GM18507 (cell line): ENCODE results near the gene RNF167.

Experiments
- DNase-seq: peaks from one replicate; pipeline ENCODE4 v3.0.0; 2011; ENCODE audit warnings: low read depth; ENCODE audit not compliant: insufficient read length; ENCODE audit errors: extremely low spot score
- FAIRE-seq: peaks from 2 replicates; lab custom pipeline; 2011; peaks lifted over from hg19 to GRCh38; lab: Jason Lieb, UNC

The RNF167 gene

DNA sequence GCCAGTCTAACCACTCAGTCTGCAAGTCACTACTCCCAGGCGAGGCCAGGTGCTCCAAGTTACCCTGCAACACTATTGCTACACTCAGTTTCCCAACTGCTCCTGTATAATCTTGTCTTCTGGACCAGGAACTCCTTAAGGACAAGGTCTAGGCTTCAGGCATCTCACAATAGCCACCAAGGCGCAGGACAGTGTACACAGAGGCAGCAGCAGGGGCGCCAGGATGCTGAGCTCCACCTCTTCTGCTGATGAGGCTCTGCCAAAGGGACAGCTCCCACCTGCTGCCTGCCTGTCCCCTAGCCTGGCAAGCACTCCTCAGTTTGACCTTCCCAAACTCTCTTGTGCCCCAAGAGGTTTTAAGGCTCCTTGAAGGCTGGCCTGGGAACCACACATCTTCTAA, 3.6 kb upstream of the RNF167 start:
- FAIRE-seq (no peak), DNase-seq (no peak)

DNA sequence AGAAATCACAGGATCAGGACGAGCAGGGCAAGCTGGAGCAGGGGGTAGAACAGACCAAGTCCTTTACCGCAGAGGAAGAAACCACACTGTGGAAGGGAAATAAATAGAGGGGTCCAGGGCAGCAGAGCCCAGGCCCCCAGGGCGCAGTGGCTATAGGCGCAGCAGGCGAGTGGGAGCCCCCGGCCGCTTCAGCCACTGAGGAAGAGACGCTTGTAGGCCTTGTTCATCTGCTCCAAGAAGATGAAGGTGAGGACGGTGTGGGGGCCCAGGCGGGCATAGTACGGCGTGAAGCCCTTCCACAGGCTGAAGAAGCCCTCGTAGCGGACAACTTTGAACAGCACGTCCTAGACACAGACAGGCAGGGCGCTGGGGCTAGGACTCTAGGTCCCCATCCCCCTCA, 2.5 kb upstream of the RNF167 start:
- DNase-seq: no peak
- FAIRE-seq: no peak

DNA sequence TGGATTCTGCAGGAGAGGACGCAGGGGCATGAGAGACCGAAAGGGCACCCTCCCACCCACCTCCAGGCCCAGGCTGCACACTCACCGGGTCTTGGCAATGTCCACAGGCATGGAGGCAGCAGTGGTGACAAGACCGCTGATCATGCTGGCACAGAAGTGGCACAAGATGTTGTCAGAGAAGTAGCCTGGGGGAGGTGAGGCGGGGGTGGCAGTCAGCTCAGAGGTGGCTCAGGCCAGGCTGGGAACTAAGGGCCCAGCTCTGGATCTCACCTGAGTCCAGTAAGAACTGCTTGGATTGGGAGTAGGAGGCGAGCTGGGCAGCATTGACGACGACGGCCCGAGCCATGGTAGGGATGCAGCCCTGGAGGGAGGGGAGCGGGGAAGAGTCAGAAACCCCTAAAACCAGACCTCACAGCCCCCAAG, 2.0 kb upstream of the RNF167 start:
- FAIRE-seq (no peak), DNase-seq (no peak)

DNA sequence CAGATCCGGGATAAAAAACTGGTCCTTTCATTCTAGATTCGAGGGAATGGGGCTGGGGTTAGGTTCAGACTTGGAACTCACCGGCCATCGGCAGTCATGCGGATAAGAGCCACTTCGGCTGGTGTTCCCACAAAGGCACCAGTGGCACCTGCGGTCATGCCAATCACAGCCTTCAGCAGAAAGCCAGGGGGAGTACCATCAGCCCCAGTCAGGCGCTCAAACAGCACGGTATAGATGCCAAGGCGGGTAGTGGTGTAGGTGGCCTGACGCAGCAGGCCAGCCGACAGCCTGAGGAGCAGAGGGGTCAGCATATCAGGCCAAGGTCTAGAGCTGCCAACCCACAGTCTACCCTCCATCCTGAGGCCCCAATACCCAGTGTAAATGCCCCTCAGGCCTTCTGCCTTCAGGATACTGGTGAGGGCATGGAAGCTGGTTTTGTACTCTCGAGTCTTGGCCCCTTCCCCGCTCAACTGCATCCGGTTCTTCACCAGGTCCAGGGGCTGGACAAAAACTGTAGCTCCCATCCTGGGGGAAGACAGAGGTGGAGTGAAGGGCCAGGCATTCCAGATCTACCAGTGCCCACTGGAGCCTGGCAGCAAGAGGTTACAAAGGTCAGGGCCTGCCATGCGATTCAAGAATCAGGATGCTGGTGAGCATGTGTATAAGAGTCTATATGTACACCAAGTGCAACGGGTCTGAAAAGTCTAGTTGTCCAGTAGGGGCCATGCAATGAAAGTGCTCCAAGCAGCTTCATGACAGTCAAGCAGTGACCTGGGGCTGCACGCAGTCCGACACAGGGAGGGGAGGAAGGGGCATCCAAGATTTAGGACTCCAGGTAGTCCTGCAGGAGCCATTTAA, 1.2 kb upstream of the RNF167 start:
- FAIRE-seq: peak; percentile 42
- DNase-seq: no peak

DNA sequence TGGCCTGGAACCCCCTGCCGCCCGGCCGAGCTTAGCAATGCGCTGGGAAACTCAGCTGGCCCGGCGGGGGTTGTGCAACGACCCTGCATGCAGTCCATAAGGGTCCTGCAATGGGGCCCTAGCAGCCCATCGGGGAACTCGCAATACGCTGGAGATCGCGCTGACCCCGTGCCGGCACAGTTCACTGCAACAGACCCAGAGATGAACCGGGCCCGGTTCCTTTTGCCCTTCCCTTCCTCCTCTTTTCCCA, 597 bp upstream of the RNF167 start:
- FAIRE-seq: no peak
- DNase-seq: no peak

DNA sequence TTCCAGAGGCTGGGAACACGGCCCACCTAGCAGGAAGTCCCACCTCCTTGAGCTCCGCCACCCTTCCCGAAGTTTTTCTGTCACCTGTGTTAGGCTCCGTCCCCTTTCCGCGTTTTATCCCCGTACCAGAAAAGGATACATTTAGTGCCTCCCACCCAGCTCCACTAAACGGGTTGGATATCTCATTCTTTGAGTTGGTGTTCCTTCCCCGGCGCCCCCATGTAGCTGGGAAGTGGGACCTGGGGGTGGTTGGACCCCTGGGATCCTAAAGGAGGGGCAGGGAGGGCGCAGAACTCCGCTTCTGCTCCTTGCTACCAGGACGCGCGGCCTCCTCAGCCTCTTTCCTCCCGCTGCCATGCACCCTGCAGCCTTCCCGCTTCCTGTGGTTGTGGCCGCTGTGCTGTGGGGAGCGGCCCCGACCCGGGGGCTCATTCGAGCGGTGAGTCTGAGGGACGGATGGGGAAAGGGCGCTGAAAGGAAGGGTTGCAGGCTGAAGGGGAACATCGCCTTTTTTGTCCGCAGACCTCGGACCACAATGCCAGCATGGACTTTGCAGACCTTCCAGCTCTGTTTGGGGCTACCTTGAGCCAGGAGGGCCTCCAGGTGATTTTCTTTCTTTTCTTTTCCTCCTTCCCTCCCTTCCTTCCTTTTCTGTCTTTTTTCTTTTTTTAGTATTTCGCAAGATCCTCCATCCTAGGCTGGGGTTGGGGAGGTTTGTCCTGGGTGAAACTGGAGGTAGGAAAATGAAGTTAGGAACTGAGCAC, 669 bp downstream of the RNF167 start:
- DNase-seq: no peak
- no peak for FAIRE-seq

DNA sequence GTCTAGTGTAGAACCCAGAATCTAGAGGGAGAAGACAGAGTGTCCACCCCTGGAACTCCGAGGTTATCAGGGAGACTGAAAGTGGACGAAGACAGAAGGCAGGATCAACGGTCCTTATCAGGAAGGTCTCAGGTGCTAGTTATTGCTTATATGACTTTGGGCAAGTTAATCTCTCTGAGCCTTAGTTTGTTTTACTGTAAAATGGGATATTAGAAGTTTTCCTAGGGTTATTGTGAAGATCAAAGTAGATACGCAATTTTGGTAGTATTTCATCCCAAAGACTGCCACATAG, 1.2 kb downstream of the RNF167 start:
- no peak for FAIRE-seq
- no peak for DNase-seq

DNA sequence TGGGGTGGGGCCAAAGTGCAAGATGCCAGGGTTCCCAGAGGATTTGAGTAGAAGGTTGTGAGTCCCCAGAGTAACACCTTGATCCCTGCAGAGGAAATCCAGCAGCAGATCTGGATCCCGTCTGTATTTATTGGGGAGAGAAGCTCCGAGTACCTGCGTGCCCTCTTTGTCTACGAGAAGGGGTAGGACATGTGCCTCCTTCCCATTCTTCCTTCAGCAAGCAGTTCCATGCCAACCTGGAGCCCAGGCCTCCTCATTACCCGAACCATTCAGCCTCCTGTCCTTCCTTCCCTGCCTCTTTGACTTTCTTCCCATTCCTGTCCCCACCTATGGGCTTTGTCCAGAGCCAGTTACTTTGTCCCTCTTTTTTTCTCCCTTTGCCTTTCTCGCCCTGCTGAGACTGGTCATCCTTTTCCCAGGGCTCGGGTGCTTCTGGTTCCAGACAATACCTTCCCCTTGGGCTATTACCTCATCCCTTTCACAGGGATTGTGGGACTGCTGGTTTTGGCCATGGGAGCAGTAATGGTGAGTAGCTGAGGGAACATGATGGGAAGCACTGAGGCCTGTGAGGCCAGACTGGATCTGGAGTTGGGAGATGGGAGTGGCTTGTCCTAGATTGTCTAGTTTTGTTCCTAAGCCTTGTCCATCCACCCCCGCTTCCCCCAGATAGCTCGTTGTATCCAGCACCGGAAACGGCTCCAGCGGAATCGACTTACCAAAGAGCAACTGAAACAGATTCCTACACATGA, 2.9 kb downstream of the RNF167 start:
- FAIRE-seq (no peak), DNase-seq (no peak)

DNA sequence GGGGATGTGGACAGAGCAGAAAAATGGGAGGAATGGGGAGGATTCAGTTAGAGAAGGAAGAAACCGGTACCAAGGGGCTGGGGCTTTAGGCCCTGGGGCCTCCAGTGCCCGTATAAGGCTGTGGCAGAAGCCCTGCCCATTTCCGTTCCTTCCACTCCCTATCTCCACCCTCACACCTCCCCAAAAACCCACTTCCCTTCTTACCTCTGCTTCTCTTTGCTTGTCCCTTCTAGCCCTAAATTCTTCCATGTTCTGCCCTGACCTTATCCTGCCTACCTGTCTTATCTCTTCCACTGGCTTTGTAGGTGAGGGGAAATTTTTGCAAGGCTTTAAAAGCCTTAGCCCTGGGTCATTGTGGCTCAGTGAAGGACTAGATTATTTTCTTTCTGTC, 4.1 kb downstream of the RNF167 start:
- peak; percentile 89 for FAIRE-seq
- DNase-seq: no peak

DNA sequence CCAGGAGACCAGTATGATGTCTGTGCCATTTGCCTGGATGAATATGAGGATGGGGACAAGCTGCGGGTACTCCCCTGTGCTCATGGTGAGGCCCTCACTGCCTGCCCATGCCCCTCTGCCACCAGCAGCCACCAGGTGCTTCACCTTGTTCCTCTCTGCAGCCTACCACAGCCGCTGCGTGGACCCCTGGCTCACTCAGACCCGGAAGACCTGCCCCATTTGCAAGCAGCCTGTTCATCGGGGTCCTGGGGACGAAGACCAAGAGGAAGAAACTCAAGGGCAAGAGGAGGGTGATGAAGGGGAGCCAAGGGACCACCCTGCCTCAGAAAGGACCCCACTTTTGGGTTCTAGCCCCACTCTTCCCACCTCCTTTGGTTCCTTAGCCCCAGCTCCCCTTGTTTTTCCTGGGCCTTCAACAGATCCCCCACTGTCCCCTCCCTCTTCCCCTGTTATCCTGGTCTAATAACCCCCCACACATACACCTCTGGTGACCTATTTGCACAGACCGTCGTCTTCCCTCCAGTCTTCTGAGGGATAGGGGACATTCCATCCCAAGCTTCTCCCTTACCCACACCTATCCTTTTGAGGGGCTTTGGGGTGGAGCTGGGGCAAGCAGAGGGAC, 4.6 kb downstream of the RNF167 start:
- DNase-seq: no peak
- no peak for FAIRE-seq

DNA sequence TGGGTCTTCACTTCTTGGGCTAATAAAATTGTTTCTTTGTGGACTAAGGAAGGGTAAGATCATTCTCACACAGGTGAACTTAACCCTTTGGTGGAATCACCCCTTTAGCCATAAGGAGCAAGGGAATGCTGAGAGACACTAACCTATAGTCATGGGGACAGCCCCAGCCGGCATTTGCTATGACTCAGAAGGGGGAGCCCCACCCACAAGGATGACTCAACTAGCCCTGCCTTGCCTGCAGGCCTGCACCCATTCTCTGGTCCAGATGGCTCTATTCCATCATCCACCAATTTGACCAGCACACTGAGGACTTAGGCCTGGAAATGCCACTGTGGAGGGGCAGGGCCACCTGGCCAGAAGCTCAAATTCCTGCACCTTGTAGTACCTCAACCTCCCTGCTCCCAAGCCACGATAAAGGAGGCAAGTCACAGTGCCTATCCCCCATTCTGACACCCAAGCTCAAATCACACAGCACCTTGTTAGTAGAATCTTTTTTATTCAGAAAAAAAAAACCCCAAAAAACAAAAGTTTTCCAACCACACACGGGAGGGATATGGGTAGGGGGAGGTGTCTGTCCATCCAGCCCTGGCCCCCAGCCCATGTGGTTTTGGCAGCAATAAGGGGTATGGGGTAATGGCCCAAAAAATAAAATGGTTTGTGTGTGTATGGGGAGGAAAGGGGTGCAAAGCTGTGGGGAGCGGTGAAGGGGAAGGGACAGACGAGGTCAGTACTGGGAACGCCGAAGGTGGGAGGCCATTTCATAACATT, 5.3 kb downstream of the RNF167 start:
- DNase-seq (no peak), FAIRE-seq (peak; percentile 94)

DNA sequence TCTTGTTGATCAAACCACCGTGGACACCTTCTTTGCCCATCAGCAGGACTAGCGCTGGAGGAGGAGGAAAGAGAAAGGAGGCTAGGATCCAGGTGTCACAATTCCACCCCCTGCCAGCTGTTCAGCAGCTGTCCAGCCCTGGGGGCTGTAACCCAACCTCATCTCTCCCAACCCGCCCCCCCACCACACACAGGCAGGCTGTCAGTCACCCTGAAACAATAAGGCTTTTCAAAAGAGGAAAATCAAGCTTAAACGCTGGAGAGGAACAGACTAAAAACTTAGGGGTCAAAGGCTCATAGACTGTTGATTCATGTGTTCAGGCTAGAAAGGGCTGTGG, 5.8 kb downstream of the RNF167 start:
- FAIRE-seq (peak; percentile 36), DNase-seq (no peak)

DNA sequence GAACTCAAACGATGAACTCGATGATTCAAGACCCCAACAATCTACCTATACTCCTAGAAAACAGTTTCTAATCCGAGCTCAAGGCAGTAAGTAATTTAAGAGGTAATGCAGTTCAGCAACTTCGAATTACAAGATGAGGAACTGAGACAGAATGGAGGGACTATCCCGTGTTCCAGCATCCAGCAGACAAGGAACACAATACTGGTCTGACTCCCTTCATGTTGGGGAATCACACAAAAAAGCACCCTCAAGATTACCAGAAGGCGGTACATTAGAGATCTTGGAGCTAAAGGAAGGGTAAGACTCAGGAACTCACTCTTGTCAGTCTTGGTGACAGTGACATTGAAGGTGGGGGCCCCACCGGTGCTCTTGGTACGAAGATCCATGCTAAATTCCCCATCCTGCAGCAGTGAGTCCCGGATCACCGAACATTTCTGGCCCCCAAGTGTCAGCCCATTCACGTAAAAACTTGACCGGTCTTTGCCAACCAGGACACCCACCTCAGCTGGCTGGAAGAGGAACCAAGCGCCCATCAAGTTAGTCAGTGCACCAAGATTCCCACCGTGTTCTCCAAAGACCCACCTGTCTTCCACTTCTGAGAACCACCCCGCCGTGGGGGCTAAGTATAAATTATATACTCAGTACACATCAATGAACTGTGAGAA, 6.4 kb downstream of the RNF167 start:
- DNase-seq (no peak), FAIRE-seq (peak; percentile 65)

DNA sequence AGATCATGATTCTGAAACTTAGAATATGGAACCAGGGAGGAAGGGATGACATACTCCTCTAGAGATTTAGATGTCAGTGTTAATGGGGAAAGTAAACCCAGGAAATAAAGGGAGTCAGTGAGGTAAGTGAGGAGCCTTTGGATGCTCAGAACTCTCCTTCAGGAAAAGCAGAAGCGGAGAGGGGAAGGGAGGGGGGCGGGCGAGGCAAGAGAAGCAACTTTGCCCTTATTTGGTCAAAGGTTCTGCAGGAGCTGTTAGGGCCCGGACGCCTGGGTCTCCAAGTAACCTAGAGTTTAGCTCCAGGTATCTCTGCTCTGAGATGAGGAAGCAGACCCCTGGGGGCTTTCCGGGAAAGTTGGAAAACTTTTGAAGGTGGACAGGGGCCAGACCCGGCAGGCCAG, 6.9 kb downstream of the RNF167 start:
- DNase-seq (no peak), FAIRE-seq (peak; percentile 56)

DNA sequence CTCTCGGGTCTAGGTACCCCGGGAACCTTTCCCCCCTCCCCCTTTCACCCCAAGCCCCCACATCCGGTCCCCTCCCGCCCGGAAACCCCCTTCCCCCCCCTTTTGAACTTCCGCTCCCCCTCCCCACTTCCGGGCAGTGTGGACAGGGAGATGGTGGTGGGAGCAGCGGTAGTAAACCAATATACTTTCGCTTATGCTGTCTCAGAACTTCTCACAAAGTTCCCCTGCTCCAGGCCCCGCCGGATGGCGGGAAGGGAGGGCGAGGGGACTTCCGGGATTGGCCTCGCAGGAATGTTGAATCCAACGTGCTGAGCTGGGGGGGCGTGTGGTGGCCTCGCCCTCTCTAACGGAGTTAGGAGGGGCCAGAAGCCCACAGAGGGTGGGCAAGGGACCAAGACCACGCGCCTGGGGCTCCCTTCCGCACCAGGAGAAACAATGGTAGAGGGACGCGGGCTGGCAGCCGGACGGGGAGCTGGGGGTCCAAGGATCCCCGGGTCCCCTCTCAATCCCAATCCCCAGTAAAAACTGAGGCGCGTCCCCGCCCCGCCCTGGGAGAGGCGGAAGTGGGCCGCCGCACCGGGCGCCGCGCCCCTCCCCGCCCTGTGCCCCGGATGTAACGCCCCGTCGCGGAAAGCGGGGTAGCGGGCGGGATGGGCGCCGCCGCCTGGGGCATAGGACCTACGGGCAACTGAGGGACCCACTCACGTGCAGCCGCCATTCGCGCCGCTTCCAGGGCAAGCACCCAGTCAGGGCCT, 7.5 kb downstream of the RNF167 start:
- FAIRE-seq: peak; percentile 85

DNA sequence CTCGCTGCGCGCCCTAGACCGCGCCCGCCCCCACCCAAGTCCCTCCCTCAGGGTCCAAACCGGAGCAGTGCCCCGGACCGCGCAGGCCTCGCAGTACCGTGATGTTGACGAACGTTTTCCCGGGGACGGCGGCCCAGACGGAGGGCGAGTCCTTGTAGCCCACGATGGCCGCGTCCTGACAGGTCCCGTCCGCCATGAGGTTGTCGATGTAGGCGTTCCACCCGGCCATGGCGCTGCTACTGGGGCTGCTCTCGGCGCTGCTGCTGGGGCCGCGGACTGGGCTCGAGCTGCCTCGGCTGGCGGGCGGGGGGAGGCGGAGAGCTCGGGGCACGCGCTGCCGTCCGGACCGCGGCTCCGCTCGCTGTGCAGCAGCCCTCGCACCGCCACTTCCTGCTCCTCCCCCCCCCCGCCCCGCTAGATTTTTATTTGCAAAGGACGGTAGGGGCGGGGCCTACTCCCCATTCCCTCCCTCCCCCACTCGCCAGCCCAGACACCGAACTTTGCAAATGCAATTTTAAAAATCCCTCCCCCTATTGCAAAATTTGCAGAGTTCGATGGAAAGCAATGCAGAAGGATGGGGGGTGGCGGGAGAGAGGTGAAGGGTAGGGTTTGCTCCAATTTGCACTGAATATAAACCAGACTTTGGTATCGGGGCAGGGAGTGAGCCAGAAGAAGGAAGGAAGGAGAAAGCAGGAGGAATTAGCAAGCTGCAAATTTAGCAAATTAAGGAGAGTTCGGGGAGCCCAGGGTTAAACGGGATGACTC, 8.3 kb downstream of the RNF167 start, which contains the start of gene PFN1:
Gene PFN1, minus strand, starts transcription at position 365 of the 765 bp plus-strand sequence. Its CDS starts 136 bp downstream, at position 229.
- FAIRE-seq: peak; percentile 90
- DNase-seq: peak; percentile 71

More for the DNA sequence above, 7.5 kb downstream of the RNF167 start:
- DNase-seq: no peak

DNA sequence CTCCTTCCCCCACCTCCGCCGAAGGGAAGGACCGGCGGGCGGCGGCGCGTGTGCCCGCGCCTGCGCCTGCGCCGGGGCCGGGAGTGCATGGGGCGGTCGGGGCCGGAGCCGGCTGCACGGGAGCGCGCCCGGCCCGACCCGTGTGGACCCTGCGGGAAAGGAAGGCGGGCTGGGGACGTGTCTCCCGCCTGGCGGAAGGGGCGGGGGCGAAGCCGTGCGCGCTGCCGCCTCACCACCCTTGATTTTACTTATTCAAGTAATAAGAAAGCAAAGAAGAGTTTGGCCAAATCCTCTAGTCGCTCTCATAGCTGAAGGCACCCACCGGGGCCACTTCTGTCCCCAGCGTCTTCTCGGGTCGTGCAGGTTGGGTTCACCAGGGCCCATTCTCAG, 8.9 kb downstream of the RNF167 start:
- peak; percentile 74 for DNase-seq

More for the DNA sequence above, 8.9 kb downstream of the RNF167 start:
- no peak for FAIRE-seq
